Measurements from ENCODE around the gene BCAP31. TPM values are rescaled to one million over a fixed set of nuclear protein-coding genes. Genes with fewer than 3 reads are reported as not detected.

The BCAP31 gene
- total RNA-seq, 1 experiment from 2014 or later = 384 TPM

- no peak for DNase-seq (ENCODE audit: low read depth)
Measured at GRCh38 chrX:153650959-153651358, 73.2 kb downstream of the BCAP31 start.

Other genes with a start within 250 kb of the BCAP31 start
- gene BGN, start 229.4 kb downstream of the BCAP31 start, total RNA-seq (2014; rRNA removed; shearing (Covaris generic)) = 53.3 TPM in 2 replicates
- not detected in 2 replicates for gene ATP2B3, start 206.7 kb downstream of the BCAP31 start, total RNA-seq (2014; rRNA removed; shearing (Covaris generic))
- gene CCNQ, start 125.2 kb downstream of the BCAP31 start, total RNA-seq (2014; rRNA removed; shearing (Covaris generic)) = 45.8 and 52.7 TPM in 2 replicates
- 0.27 and 1.1 TPM in 2 replicates for gene DUSP9, start 77.2 kb downstream of the BCAP31 start, total RNA-seq (2014; rRNA removed; shearing (Covaris generic))
- gene PNCK, start 50.6 kb downstream of the BCAP31 start, total RNA-seq (2014; rRNA removed; shearing (Covaris generic)) = not detected in 2 replicates
- 13.6 and 24.5 TPM in 2 replicates for gene SLC6A8, start 36.5 kb downstream of the BCAP31 start, total RNA-seq (2014; rRNA removed; shearing (Covaris generic))
- 27.4 and 42.9 TPM in 2 replicates for gene ABCD1, start 469 bp upstream of the BCAP31 start, total RNA-seq (2014; rRNA removed; shearing (Covaris generic))
- 1.2 and 2.2 TPM in 2 replicates for gene PLXNB3, start 39.9 kb upstream of the BCAP31 start, total RNA-seq (2014; rRNA removed; shearing (Covaris generic))
- gene SRPK3, start 56.7 kb upstream of the BCAP31 start, total RNA-seq (2014; rRNA removed; shearing (Covaris generic)) = 0.20 TPM in 1 of 2 replicates, not detected in the other
- 131 and 165 TPM in 2 replicates for gene IDH3G, start 70.0 kb upstream of the BCAP31 start, total RNA-seq (2014; rRNA removed; shearing (Covaris generic))
- gene SSR4, start 70.3 kb upstream of the BCAP31 start, total RNA-seq (2014; rRNA removed; shearing (Covaris generic)) = 455 and 477 TPM in 2 replicates
- gene PDZD4, start 106.2 kb upstream of the BCAP31 start, total RNA-seq (2014; rRNA removed; shearing (Covaris generic)) = 1.9 and 2.7 TPM in 2 replicates
- gene L1CAM, start 161.8 kb upstream of the BCAP31 start, total RNA-seq (2014; rRNA removed; shearing (Covaris generic)) = 186 and 313 TPM in 2 replicates
- gene AVPR2, start 180.3 kb upstream of the BCAP31 start, total RNA-seq (2014; rRNA removed; shearing (Covaris generic)) = 1.9 and 2.7 TPM in 2 replicates
- 3.1 and 6.1 TPM in 2 replicates for gene ARHGAP4, start 201.9 kb upstream of the BCAP31 start, total RNA-seq (2014; rRNA removed; shearing (Covaris generic))
- 285 and 384 TPM in 2 replicates for gene NAA10, start 210.7 kb upstream of the BCAP31 start, total RNA-seq (2014; rRNA removed; shearing (Covaris generic))
- gene RENBP, start 220.3 kb upstream of the BCAP31 start, total RNA-seq (2014; rRNA removed; shearing (Covaris generic)) = not detected in 2 replicates
- gene HCFC1, start 247.4 kb upstream of the BCAP31 start, total RNA-seq (2014; rRNA removed; shearing (Covaris generic)) = 33.9 and 72.3 TPM in 2 replicates
- 8.1 and 10.3 TPM in 2 replicates for gene TMEM187, start 248.4 kb upstream of the BCAP31 start, total RNA-seq (2014; rRNA removed; shearing (Covaris generic))